GM12878 (cell line): ENCODE data around the gene HEXB. TPM values are rescaled to one million over a fixed set of nuclear protein-coding genes. Genes with fewer than 3 reads are reported as not detected.

Experiments used
- ATAC-seq: fragments of 200-7000 bp; cut with Tn5 transposase; 3 replicates; pipeline ENCODE4 v1.9.1; 2020; ENCODE audit warnings: mild to moderate bottlenecking, moderate library complexity
- BruUV-seq: library from RNA; stranded (reverse); fragments of 400-500 nt; replicated peaks from 2 replicates; lab custom pipeline; 2021; lab: Mats Ljungman, UMichigan
- CTCF ChIA-PET: fragments of 300-600 bp; sonication (Branson Sonifier 250); formaldehyde crosslinking; extraction: SDS; loops from one replicate; lab custom pipeline; 2021; ENCODE audit warnings: inconsistent platforms; lab: Yijun Ruan, JAX
- POLR2A ChIA-PET: fragments of 350-600 bp; formaldehyde crosslinking; extraction: SDS; loops from one replicate; lab custom pipeline; 2021; ENCODE audit warnings: inconsistent platforms; lab: Charles Lee
- RAD21 ChIA-PET: fragments of 300-600 bp; sonication (Branson Sonifier 250); formaldehyde crosslinking; loops from one replicate; lab custom pipeline; 2023; ENCODE audit warnings: antibody characterized with exemption; ENCODE audit not compliant: unreplicated experiment; lab: Charles Lee
- SMC1A ChIA-PET: fragments of 300-600 bp; sonication (Branson Sonifier 250); formaldehyde crosslinking; loops from one replicate; lab custom pipeline; 2023; ENCODE audit not compliant: unreplicated experiment, uncharacterized antibody; lab: Charles Lee
- DNase-seq: peaks from one replicate; pipeline ENCODE4 v3.0.0-alpha.2; 2011; ENCODE audit warnings: low read depth, low spot score
- FAIRE-seq: peaks from 3 replicates; lab custom pipeline; 2011; peaks lifted over from hg19 to GRCh38; lab: Jason Lieb, UNC
- H2AFZ ChIP-seq: 2 replicates; pipeline ENCODE4 v1.6.0; 2011; ENCODE audit warnings: low read depth, low read length, control low read depth; ENCODE audit not compliant: control insufficient read depth
- H3K27ac ChIP-seq: 2 replicates; pipeline ENCODE4 v1.5.1; 2011; ENCODE audit warnings: control low read depth; ENCODE audit not compliant: control insufficient read depth, insufficient read depth
- H3K27me3 ChIP-seq, 2 experiments: replicated peaks in 1 of 2; 2 replicates each; pipeline versions ENCODE4 v1.6.0 to v1.6.1; 2011; ENCODE audit warnings: low read length in 1 of 2; ENCODE audit not compliant: control insufficient read depth in 2 of 2, insufficient read depth in 2 of 2
- H3K36me3 ChIP-seq, 2 experiments: 2 replicates each; pipeline ENCODE4 v1.5.1; 2011; ENCODE audit warnings: low read length in 1 of 2; ENCODE audit not compliant: control insufficient read depth in 2 of 2, insufficient read depth in 2 of 2
- H3K4me1 ChIP-seq: 2 replicates; pipeline ENCODE4 v1.6.1; 2011; ENCODE audit warnings: mild to moderate bottlenecking, low read length, moderate library complexity, mixed read lengths; ENCODE audit not compliant: control insufficient read depth, insufficient read depth
- H3K4me2 ChIP-seq: 2 replicates; pipeline ENCODE4 v1.6.0; 2011; ENCODE audit warnings: control low read depth; ENCODE audit not compliant: control insufficient read depth, insufficient read depth
- H3K4me3 ChIP-seq: fragments of 200-600 bp; sonication (generic); 2 replicates; pipeline ENCODE4 v1.5.1; 2016
- H3K79me2 ChIP-seq: 2 replicates; pipeline ENCODE4 v1.6.0; 2011; ENCODE audit warnings: low read length; ENCODE audit not compliant: control insufficient read depth, insufficient read depth
- H3K9ac ChIP-seq: 2 replicates; pipeline ENCODE4 v1.8.0; 2011; ENCODE audit warnings: low read length, control low read depth, mixed read lengths; ENCODE audit not compliant: control insufficient read depth, insufficient read depth
- H3K9me3 ChIP-seq: replicated peaks from 3 replicates; pipeline ENCODE4 v1.5.1; 2011; ENCODE audit warnings: mild to moderate bottlenecking, low read length; ENCODE audit not compliant: control insufficient read depth, insufficient read depth
- H4K20me1 ChIP-seq: 2 replicates; pipeline ENCODE4 v1.6.0; 2011; ENCODE audit not compliant: control insufficient read depth, insufficient read depth
- BCL11A ChIP-seq: IDR thresholded peaks from 2 replicates; pipeline ENCODE4 v1.6.1; 2011; ENCODE audit warnings: low read depth, low read length
- BHLHE40 ChIP-seq, 2 experiments: fragments of 450-650 bp in 1 of 2; IDR thresholded peaks; 2 replicates each; pipeline ENCODE4 v1.6.1; 2011 to 2017; ENCODE audit warnings: low read depth in 2 of 2, borderline replicate concordance in 1 of 2, improper control_type of control experiment in 1 of 2, low read length in 1 of 2, mild to moderate bottlenecking in 1 of 2
- CUX1 ChIP-seq: IDR thresholded peaks from 2 replicates; pipeline ENCODE4 v1.6.1; 2012; ENCODE audit warnings: improper control_type of control experiment, low read depth, low read length; ENCODE audit not compliant: insufficient replicate concordance
- DPF2 ChIP-seq: fragments of 450-650 bp; IDR thresholded peaks from 2 replicates; pipeline ENCODE4 v1.6.1; 2017; ENCODE audit warnings: mild to moderate bottlenecking
- MEF2A ChIP-seq: IDR thresholded peaks from 2 replicates; pipeline ENCODE4 v1.6.1; 2011; ENCODE audit warnings: low read depth, mild to moderate bottlenecking, low read length, moderate library complexity; ENCODE audit not compliant: insufficient read depth
- NKRF ChIP-seq: fragments of 450-650 bp; conservative IDR thresholded peaks from 2 replicates; pipeline ENCODE4 v1.6.1; 2017; ENCODE audit warnings: mild to moderate bottlenecking, moderate library complexity
- NR2F1 ChIP-seq: fragments of 450-650 bp; conservative IDR thresholded peaks from 2 replicates; pipeline ENCODE4 v1.6.1; 2017; ENCODE audit warnings: mild to moderate bottlenecking
- PBX3 ChIP-seq: IDR thresholded peaks from 2 replicates; pipeline ENCODE4 v1.6.1; 2011; ENCODE audit warnings: mild to moderate bottlenecking, low read depth, low read length, moderate library complexity; ENCODE audit not compliant: insufficient replicate concordance
- SMC3 ChIP-seq: IDR thresholded peaks from 2 replicates; pipeline ENCODE4 v1.6.1; 2011; ENCODE audit warnings: low read length, improper control_type of control experiment, borderline replicate concordance
- TCF3 ChIP-seq: IDR thresholded peaks from 2 replicates; pipeline ENCODE4 v1.6.1; 2012; ENCODE audit warnings: low read depth, mild to moderate bottlenecking, low read length, borderline replicate concordance; ENCODE audit not compliant: insufficient read depth
- ZBTB4 ChIP-seq: fragments of 450-650 bp; formaldehyde crosslinking; IDR thresholded peaks from 2 replicates; pipeline ENCODE4 v1.4.0; 2022; ENCODE audit warnings: mild to moderate bottlenecking, moderate library complexity
- ZNF274 ChIP-seq: IDR thresholded peaks from one replicate; pipeline ENCODE4 v1.8.0; 2011; ENCODE audit not compliant: insufficient read length, insufficient read depth
- whole genome bisulfite sequencing: methylation state at CpG from one replicate; pipeline ENCODE4 v1.1.6; 2016; ENCODE audit warnings: low lambda C conversion rate; ENCODE audit not compliant: insufficient replicate concordance, insufficient coverage; ENCODE audit errors: missing lambda C conversion rate; 5-methylcytosine and 5-hydroxymethylcytosine counted together
- in situ Hi-C: fragments of 300-500 bp; cut with MboI; formaldehyde crosslinking; loops from 9 replicates; pipeline ENCODE4 v1.14.3; 2018; ENCODE audit warnings: mixed read lengths
- intact Hi-C: fragments of 100-400 bp; cut with micrococcal nuclease; formaldehyde crosslinking; loops from one replicate; pipeline ENCODE4 v1.14.2; 2022; ENCODE audit not compliant: unreplicated experiment
- polyA plus RNA-seq, 11 experiments: library from polyadenylated mRNA; depleted of rRNA in 4 of 11; unstranded in 6 of 11; stranded (reverse) in 5 of 11; fragments of >200 nt; fragmentation: Nextera tagmentation in 4 of 11; fragmentation: Illumina TruSeq in 1 of 11; extraction: Ambion mirVana in 4 of 11; extraction: Trizol in 1 of 11; gene quantifications; 1 replicate in 1 of 11; 2 replicates in 10 of 11; pipeline versions ENCODE4 v1.2.1 to v1.2.3, GENCODE V29; 2011 to 2016; ENCODE audit warnings: inconsistent platforms in 2 of 11, missing spikeins in 2 of 11, low read depth in 1 of 11
- total RNA-seq, 4 experiments: library from RNA; depleted of rRNA in 3 of 4; stranded (reverse); fragments of >200 nt in 3 of 4; fragmentation: Illumina TruSeq in 1 of 4; extraction: Trizol in 1 of 4; gene quantifications; 2 replicates each; pipeline versions ENCODE4 v1.2.1 to v1.2.3, GENCODE V29; 2013 to 2021

HEXB gene
- total and polyA plus RNA-seq, 10 of the 15 experiments (the other 5 are each of a cell fraction or from before 2014, with no cell fraction given) = 13.5 to 76.0 (median 42.6) TPM

- BruUV-seq = no TSS peak
- Histone ChIP-seq H3K4me3 (no peak overlapping the region), H4K20me1 (no peaks in the 10 kb centered on the region), H3K9me3 (no peaks in the 10 kb centered on the region), H3K4me1 (no peaks in the 10 kb centered on the region), H3K36me3 (no peaks in the 10 kb centered on the region), H3K79me2 (no peaks in the 10 kb centered on the region), H3K4me2 (no peak overlapping the region), H3K9ac (no peak overlapping the region), H2AFZ (no peak overlapping the region), H3K27me3 (no peaks in the 10 kb centered on the region; a peak in 3 of 4 replicates), H3K27ac (no peak overlapping the region)
- ChIA-PET SMC1A (interaction anchor here (1.0 kb wide), 1 partner anchor 13 kb away, joined by 3 read pairs; no protein-coding TSS in a partner anchor), POLR2A (no interaction called here), RAD21 (no interaction called here), CTCF (interaction anchor here (2.5 kb wide), 1 partner anchor 9 kb away, joined by 6 read pairs; no protein-coding TSS in a partner anchor)
- WGBS = 62% methylated on average over 6 of the region's 6 CpGs
- no peak for ATAC-seq
- intact Hi-C loops (no loop called here), in situ Hi-C loops (no loop called here)
- no peak for DNase-seq
- no peak for FAIRE-seq
- TF ChIP-seq PBX3 = no peak
- no peak for TF ChIP-seq CUX1
- no peak for TF ChIP-seq BHLHE40 (IDR thresholded peaks at IDR 0.05; ENCODE audit: borderline replicate concordance in 1 of 2, low read depth in 2 of 2, low read length in 1 of 2)
- TF ChIP-seq NKRF = no peak
- no peak for TF ChIP-seq TCF3
- no peak for TF ChIP-seq ZBTB4 (CRISPR knock-in tag)
- TF ChIP-seq NR2F1 = no peak
- no peak for TF ChIP-seq MEF2A
- TF ChIP-seq BCL11A = no peak
- TF ChIP-seq DPF2 = no peak
- TF ChIP-seq ZNF274 = no peak
- no peak for TF ChIP-seq SMC3
Measured at GRCh38 chr5:74655206-74655605, 29.8 kb upstream of the HEXB start.
